Upper lobe of left lung (tissue), 4 donors: ENCODE measurements around the gene PRKCH.

Source experiments
- EP300 ChIP-seq, 4 donors: sonication (generic); formaldehyde crosslinking; IDR thresholded peaks; one replicate each; pipeline ENCODE4 v1.5.1; 2017; ENCODE audit warnings: antibody characterized with exemption in 4 of 4, control low read depth in 2 of 4
- POLR2AphosphoS5 ChIP-seq, 2 donors: sonication (generic); formaldehyde crosslinking; IDR thresholded peaks; one replicate each; pipeline ENCODE4 v1.5.1; 2017; ENCODE audit warnings: antibody characterized with exemption in 2 of 2
- TF ChIP-seq, protein P1 (sequence below), 6 experiments: fragments of 450-650 bp in 4 of 6; fragments of 200-600 bp in 2 of 6; sonication (generic) in 2 of 6; IDR thresholded peaks; one replicate each; pipeline ENCODE4 v1.5.1; 2016 to 2019; ENCODE audit warnings: antibody characterized with exemption in 6 of 6

DNA sequence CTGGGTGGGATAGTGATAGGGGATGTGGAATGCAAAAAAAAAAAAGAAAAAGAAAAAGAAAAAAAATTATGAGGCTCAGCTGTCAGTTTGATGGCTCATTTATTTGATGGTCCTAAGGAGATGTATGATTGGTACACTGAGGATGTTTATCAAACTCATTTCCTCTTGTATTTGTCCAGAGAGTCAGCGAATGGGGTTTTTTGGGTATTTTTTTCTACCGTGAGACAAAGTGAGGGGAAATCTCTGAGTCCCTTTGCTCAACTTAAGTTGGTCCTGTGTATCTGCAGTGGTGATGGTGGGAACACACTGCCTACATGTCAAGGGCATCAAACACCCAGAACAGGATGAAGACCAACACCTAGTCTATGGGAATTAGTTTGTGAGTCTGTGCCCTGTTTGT, 197.0 kb downstream of the PRKCH start:
- TF ChIP-seq, protein P1, sequence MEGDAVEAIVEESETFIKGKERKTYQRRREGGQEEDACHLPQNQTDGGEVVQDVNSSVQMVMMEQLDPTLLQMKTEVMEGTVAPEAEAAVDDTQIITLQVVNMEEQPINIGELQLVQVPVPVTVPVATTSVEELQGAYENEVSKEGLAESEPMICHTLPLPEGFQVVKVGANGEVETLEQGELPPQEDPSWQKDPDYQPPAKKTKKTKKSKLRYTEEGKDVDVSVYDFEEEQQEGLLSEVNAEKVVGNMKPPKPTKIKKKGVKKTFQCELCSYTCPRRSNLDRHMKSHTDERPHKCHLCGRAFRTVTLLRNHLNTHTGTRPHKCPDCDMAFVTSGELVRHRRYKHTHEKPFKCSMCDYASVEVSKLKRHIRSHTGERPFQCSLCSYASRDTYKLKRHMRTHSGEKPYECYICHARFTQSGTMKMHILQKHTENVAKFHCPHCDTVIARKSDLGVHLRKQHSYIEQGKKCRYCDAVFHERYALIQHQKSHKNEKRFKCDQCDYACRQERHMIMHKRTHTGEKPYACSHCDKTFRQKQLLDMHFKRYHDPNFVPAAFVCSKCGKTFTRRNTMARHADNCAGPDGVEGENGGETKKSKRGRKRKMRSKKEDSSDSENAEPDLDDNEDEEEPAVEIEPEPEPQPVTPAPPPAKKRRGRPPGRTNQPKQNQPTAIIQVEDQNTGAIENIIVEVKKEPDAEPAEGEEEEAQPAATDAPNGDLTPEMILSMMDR (IDR thresholded peaks at IDR 0.05) = no peak
- TF ChIP-seq POLR2AphosphoS5 (IDR thresholded peaks at IDR 0.05) = no peak
- no peak for TF ChIP-seq EP300 (IDR thresholded peaks at IDR 0.05)
